PC-3 (cell line): Measurements from ENCODE around the gene LAMA2.

ENCODE experiments used
- CTCF ChIP-seq: fragments of 300-600 bp; sonication (generic); conservative IDR thresholded peaks from 2 replicates; pipeline ENCODE4 v1.5.1; 2017; ENCODE audit warnings: antibody characterized with exemption, low read depth, mild to moderate bottlenecking, low read length
- EZH2phosphoT487 ChIP-seq: fragments of 300-600 bp; sonication (generic); IDR thresholded peaks from 2 replicates; pipeline ENCODE4 v1.6.1; 2018; ENCODE audit warnings: mild to moderate bottlenecking, antibody characterized with exemption, low read length, borderline replicate concordance

- TF ChIP-seq CTCF (no peak), EZH2phosphoT487 (no peak)
Observed at GRCh38 chr6:129210684-129211083, 327.7 kb downstream of the LAMA2 start.
